ENCODE results near the gene ADAM33. TPM values are rescaled to one million over a fixed set of nuclear protein-coding genes. Genes with fewer than 3 reads are reported as not detected.

The ADAM33 gene
- total and polyA plus RNA-seq, 2 of the 13 experiments (the other 11 are each of a cell fraction or from before 2014, with no cell fraction given), result not detected

DNA sequence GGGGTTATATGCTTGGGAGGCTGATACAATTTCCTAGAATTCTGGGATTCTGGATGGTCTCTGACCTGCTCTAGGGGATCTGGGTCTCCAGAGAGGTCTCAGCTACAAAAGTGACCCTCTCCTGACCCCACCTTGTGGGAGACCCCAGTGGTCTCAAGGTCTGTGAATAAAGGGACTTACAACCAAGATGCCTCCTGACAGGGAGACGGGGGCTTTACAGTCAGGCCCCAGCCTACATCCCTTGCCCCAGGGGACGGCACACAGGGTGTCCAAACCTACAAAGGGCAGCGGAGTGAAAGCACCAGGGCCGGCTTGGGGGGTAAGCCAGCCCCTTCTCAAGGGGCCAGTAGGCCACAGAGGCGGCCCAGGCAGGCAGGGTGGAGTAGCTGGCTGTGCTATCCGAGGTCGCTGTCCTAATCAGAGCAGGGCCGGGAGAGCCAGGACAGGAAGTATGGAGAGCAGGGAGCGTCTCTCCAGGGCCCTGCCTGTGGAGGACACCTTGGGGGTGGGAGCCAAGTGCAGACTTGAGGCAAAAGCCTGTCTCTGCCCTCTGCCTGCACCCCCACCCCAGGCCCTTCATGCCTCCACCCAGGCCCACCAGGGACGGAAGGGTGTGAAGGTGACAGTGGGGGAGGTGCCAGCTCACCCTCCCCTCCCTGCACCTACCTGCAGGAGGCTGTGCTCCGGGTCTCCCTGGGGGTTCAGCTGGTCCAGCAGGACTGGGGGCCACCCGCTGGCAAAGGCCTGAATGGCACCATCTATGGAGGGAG, 22.1 kb downstream of the ADAM33 start (continued):
- TF ChIP-seq, protein P1, sequence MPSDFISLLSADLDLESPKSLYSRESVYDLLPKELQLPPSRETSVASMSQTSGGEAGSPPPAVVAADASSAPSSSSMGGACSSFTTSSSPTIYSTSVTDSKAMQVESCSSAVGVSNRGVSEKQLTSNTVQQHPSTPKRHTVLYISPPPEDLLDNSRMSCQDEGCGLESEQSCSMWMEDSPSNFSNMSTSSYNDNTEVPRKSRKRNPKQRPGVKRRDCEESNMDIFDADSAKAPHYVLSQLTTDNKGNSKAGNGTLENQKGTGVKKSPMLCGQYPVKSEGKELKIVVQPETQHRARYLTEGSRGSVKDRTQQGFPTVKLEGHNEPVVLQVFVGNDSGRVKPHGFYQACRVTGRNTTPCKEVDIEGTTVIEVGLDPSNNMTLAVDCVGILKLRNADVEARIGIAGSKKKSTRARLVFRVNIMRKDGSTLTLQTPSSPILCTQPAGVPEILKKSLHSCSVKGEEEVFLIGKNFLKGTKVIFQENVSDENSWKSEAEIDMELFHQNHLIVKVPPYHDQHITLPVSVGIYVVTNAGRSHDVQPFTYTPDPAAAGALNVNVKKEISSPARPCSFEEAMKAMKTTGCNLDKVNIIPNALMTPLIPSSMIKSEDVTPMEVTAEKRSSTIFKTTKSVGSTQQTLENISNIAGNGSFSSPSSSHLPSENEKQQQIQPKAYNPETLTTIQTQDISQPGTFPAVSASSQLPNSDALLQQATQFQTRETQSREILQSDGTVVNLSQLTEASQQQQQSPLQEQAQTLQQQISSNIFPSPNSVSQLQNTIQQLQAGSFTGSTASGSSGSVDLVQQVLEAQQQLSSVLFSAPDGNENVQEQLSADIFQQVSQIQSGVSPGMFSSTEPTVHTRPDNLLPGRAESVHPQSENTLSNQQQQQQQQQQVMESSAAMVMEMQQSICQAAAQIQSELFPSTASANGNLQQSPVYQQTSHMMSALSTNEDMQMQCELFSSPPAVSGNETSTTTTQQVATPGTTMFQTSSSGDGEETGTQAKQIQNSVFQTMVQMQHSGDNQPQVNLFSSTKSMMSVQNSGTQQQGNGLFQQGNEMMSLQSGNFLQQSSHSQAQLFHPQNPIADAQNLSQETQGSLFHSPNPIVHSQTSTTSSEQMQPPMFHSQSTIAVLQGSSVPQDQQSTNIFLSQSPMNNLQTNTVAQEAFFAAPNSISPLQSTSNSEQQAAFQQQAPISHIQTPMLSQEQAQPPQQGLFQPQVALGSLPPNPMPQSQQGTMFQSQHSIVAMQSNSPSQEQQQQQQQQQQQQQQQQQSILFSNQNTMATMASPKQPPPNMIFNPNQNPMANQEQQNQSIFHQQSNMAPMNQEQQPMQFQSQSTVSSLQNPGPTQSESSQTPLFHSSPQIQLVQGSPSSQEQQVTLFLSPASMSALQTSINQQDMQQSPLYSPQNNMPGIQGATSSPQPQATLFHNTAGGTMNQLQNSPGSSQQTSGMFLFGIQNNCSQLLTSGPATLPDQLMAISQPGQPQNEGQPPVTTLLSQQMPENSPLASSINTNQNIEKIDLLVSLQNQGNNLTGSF (CRISPR knock-in tag; IDR thresholded peaks at IDR 0.05), result no peak
- 0 out of 2 replicates have a peak, but pooled peaks have one; percentile 73 for TF ChIP-seq EED (CRISPR knock-in tag; IDR thresholded peaks at IDR 0.05)
- TF ChIP-seq ZNF562 (CRISPR knock-in tag; IDR thresholded peaks at IDR 0.05; ENCODE audit: borderline replicate concordance), result no peak
- TF ChIP-seq, protein P2, sequence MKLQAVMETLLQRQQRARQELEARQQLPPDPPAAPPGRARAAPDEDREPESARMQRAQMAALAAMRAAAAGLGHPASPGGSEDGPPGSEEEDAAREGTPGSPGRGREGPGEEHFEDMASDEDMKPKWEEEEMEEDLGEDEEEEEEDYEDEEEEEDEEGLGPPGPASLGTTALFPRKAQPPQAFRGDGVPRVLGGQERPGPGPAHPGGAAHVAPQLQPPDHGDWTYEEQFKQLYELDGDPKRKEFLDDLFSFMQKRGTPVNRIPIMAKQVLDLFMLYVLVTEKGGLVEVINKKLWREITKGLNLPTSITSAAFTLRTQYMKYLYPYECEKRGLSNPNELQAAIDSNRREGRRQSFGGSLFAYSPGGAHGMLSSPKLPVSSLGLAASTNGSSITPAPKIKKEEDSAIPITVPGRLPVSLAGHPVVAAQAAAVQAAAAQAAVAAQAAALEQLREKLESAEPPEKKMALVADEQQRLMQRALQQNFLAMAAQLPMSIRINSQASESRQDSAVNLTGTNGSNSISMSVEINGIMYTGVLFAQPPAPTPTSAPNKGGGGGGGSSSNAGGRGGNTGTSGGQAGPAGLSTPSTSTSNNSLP (IDR thresholded peaks at IDR 0.05; ENCODE audit: low read depth, low read length), result no peak
- no peak for TF ChIP-seq SMARCC2 (IDR thresholded peaks at IDR 0.05)
- no peak for TF ChIP-seq SIX1 (CRISPR knock-in tag; IDR thresholded peaks at IDR 0.05; ENCODE audit: borderline replicate concordance)
- TF ChIP-seq ZNF24 (IDR thresholded peaks at IDR 0.05), result no peak
- TF ChIP-seq ZSCAN31 (CRISPR knock-in tag; IDR thresholded peaks at IDR 0.05; ENCODE audit: low read depth), result no peak
- TF ChIP-seq, protein P3, sequence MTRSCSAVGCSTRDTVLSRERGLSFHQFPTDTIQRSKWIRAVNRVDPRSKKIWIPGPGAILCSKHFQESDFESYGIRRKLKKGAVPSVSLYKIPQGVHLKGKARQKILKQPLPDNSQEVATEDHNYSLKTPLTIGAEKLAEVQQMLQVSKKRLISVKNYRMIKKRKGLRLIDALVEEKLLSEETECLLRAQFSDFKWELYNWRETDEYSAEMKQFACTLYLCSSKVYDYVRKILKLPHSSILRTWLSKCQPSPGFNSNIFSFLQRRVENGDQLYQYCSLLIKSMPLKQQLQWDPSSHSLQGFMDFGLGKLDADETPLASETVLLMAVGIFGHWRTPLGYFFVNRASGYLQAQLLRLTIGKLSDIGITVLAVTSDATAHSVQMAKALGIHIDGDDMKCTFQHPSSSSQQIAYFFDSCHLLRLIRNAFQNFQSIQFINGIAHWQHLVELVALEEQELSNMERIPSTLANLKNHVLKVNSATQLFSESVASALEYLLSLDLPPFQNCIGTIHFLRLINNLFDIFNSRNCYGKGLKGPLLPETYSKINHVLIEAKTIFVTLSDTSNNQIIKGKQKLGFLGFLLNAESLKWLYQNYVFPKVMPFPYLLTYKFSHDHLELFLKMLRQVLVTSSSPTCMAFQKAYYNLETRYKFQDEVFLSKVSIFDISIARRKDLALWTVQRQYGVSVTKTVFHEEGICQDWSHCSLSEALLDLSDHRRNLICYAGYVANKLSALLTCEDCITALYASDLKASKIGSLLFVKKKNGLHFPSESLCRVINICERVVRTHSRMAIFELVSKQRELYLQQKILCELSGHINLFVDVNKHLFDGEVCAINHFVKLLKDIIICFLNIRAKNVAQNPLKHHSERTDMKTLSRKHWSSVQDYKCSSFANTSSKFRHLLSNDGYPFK (CRISPR knock-in tag; IDR thresholded peaks at IDR 0.05; ENCODE audit: borderline replicate concordance), result no peak
- TF ChIP-seq ZNF564 (CRISPR knock-in tag; IDR thresholded peaks at IDR 0.05), result no peak
- TF ChIP-seq, protein P4, sequence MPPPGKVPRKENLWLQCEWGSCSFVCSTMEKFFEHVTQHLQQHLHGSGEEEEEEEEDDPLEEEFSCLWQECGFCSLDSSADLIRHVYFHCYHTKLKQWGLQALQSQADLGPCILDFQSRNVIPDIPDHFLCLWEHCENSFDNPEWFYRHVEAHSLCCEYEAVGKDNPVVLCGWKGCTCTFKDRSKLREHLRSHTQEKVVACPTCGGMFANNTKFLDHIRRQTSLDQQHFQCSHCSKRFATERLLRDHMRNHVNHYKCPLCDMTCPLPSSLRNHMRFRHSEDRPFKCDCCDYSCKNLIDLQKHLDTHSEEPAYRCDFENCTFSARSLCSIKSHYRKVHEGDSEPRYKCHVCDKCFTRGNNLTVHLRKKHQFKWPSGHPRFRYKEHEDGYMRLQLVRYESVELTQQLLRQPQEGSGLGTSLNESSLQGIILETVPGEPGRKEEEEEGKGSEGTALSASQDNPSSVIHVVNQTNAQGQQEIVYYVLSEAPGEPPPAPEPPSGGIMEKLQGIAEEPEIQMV (CRISPR knock-in tag; IDR thresholded peaks at IDR 0.05; ENCODE audit: low read depth), result no peak
